ENCODE results near the gene NAB2. TPM values are rescaled to one million over a fixed set of nuclear protein-coding genes. Genes with fewer than 3 reads are reported as not detected.

NAB2 gene
- total RNA-seq, 1 donor from 2014 or later, result 22.1 TPM

GRCh38 chr12:57055824-57056223 lies 33.1 kb upstream of the NAB2 start:
- no peak for ATAC-seq (ENCODE audit: low read depth)

GRCh38 chr12:57057067-57057751 lies 31.7 kb upstream of the NAB2 start:
- DNase-seq (no peak), ATAC-seq (ENCODE audit: low read depth) (no peak)
- Mint-ChIP-seq H3K36me3 (ENCODE audit: low read depth) (peaks cover 34% of the 10 kb centered on the region), H3K27ac (peak overlapping the region; percentile 43), H3K4me1 (peaks cover 52% of the 10 kb centered on the region), H3K4me3 (no peak overlapping the region), H3K9me3 (no peaks in the 10 kb centered on the region), H3K27me3 (no peaks in the 10 kb centered on the region)
- intact Hi-C loops (cut with micrococcal nuclease), result no loop called here
- POLR2A ChIA-PET, result interaction anchor here (0.9 to 1.7 kb wide), 2 partner anchors 10 to 55 kb away, joined by 4 to 5 read pairs; no protein-coding TSS in a partner anchor
- no peak for TF ChIP-seq CTCF (IDR thresholded peaks at IDR 0.05)
- CTCF ChIA-PET, result interaction anchor here (0.8 to 8.2 kb wide), 3 partner anchors 12 to 49 kb away, joined by 3 to 89 read pairs (median 4); partner anchors contain the start of gene ZBTB39

More at GRCh38 chr12:57055824-57056223, 33.1 kb upstream of the NAB2 start:
- Mint-ChIP-seq H3K27ac (no peak overlapping the region), H3K27me3 (no peaks in the 10 kb centered on the region), H3K4me1 (peaks cover 50% of the 10 kb centered on the region), H3K9me3 (no peaks in the 10 kb centered on the region), H3K4me3 (no peak overlapping the region), H3K36me3 (ENCODE audit: low read depth) (peaks cover 32% of the 10 kb centered on the region)
- ChIA-PET CTCF (interaction anchor here (0.8 to 8.2 kb wide), 2 partner anchors 48 to 66 kb away, joined by 3 to 89 read pairs; partner anchors contain the start of gene ZBTB39), POLR2A (interaction anchor here (1.7 kb wide), 1 partner anchor 8 kb away, joined by 4 read pairs; no protein-coding TSS in a partner anchor)
- DNase-seq, result no peak
- no peak for TF ChIP-seq CTCF (IDR thresholded peaks at IDR 0.05)
- intact Hi-C loops (cut with micrococcal nuclease), result no loop called here

- Mint-ChIP-seq H3K4me1 (peaks cover 61% of the 10 kb centered on the region), H3K27me3 (no peaks in the 10 kb centered on the region), H3K36me3 (ENCODE audit: low read depth) (peaks cover 36% of the 10 kb centered on the region), H3K9me3 (no peaks in the 10 kb centered on the region), H3K4me3 (peak overlapping the region; percentile 50), H3K27ac (peak overlapping the region; percentile 84)
- intact Hi-C loops (cut with micrococcal nuclease), result no loop called here
- POLR2A ChIA-PET, result interaction anchor here (0.6 to 2.2 kb wide), 5 partner anchors 11 to 787 kb away, joined by 3 to 7 read pairs (median 3); no protein-coding TSS in a partner anchor
- no peak for DNase-seq
- peak; percentile 59 for ATAC-seq (ENCODE audit: low read depth)
- TF ChIP-seq CTCF (IDR thresholded peaks at IDR 0.05), result no peak
- CTCF ChIA-PET, result interaction anchor here (1.2 to 15.0 kb wide), 5 partner anchors 11 to 66 kb away, joined by 3 to 368 read pairs (median 6); partner anchors contain the start of genes STAT6 and ZBTB39
Observed at GRCh38 chr12:57058454-57058853, 30.5 kb upstream of the NAB2 start.

GRCh38 chr12:57063991-57064685 lies 24.8 kb upstream of the NAB2 start:
- DNase-seq (no peak), ATAC-seq (ENCODE audit: low read depth) (peak; percentile 79)
- CTCF ChIA-PET, result interaction anchor here (1.0 to 15.0 kb wide), 6 partner anchors 28 to 63 kb away, joined by 3 to 368 read pairs (median 27); partner anchors contain the start of genes STAT6 and ZBTB39
- intact Hi-C loops (cut with micrococcal nuclease), result loop anchor here (1.0 to 2.0 kb wide), 5 partner anchors 17 to 223 kb away; no protein-coding TSS in a partner anchor
- no peaks in the 10 kb centered on the region for H3K27me3 Mint-ChIP-seq
- H3K9me3 Mint-ChIP-seq, result no peaks in the 10 kb centered on the region
- H3K4me1 Mint-ChIP-seq, result peaks cover 37% of the 10 kb centered on the region
- H3K36me3 Mint-ChIP-seq (ENCODE audit: low read depth), result peaks cover 35% of the 10 kb centered on the region
- POLR2A ChIA-PET, result interaction anchor here (1.4 to 5.9 kb wide), 5 partner anchors 15 to 47 kb away, joined by 3 to 77 read pairs (median 6); partner anchors contain the start of genes NEMP1 and STAT6
- H3K27ac Mint-ChIP-seq, result peak overlapping the region; percentile 92
- peak overlapping the region; percentile 83 for H3K4me3 Mint-ChIP-seq
- TF ChIP-seq CTCF (IDR thresholded peaks at IDR 0.05), result no peak

Data from activated B cell treated with CpG ODN at 0.5 μM for 24 hours (primary cell).